Endothelial cell of umbilical vein (primary cell): ENCODE measurements around the gene OR5D14. TPM values are rescaled to one million over a fixed set of nuclear protein-coding genes. Genes with fewer than 3 reads are reported as not detected.

ENCODE experiments used
- BruUV-seq: library from RNA; stranded (reverse); fragments of 400-500 nt; replicated peaks from 2 replicates; lab custom pipeline; 2021; lab: Mats Ljungman, UMichigan
- CTCF ChIA-PET: fragments of 300-600, 350-600 bp; sonication (Branson Sonifier 250); formaldehyde crosslinking; loops from one replicate; lab custom pipeline; 2021; ENCODE audit warnings: antibody characterized with exemption, inconsistent platforms; lab: Charles Lee
- POLR2A ChIA-PET: fragments of 300-600, 350-600 bp; sonication (Branson Sonifier 250); formaldehyde crosslinking; loops from one replicate; lab custom pipeline; 2021; ENCODE audit warnings: antibody characterized with exemption, inconsistent platforms; lab: Charles Lee
- DNase-seq: peaks from one replicate; pipeline ENCODE4 v3.0.0-alpha.2; 2011; ENCODE audit warnings: low read depth, low spot score
- FAIRE-seq: peaks from 2 replicates; lab custom pipeline; 2011; peaks lifted over from hg19 to GRCh38; lab: Jason Lieb, UNC
- H2AFZ ChIP-seq: 2 replicates; pipeline ENCODE4 v1.6.0; 2012; ENCODE audit warnings: low read depth, low read length, control low read depth, inconsistent platforms
- H3K27ac ChIP-seq: 2 replicates; pipeline ENCODE4 v1.5.1; 2011; ENCODE audit warnings: low read depth, mild to moderate bottlenecking, control low read depth, low read length, moderate library complexity; ENCODE audit not compliant: insufficient read depth
- H3K27me3 ChIP-seq, 2 experiments: 2 replicates each; pipeline versions ENCODE4 v1.6.0 to v1.6.1; 2011; ENCODE audit warnings: low read length in 2 of 2, mixed read lengths in 1 of 2; ENCODE audit not compliant: control insufficient read depth in 2 of 2, insufficient read depth in 2 of 2
- H3K36me3 ChIP-seq, 2 experiments: 2 replicates in 1 of 2; 3 replicates in 1 of 2; pipeline ENCODE4 v1.5.1; 2011; ENCODE audit warnings: low read length in 2 of 2, mild to moderate bottlenecking in 1 of 2, moderate library complexity in 1 of 2; ENCODE audit not compliant: control insufficient read depth in 2 of 2, insufficient read depth in 2 of 2; ENCODE audit errors: extremely low read depth in 1 of 2
- H3K4me1 ChIP-seq: 3 replicates; pipeline ENCODE4 v1.5.1; 2011; ENCODE audit warnings: mild to moderate bottlenecking, low read length; ENCODE audit not compliant: control insufficient read depth, insufficient read depth; ENCODE audit errors: extremely low read depth
- H3K4me2 ChIP-seq: 2 replicates; pipeline ENCODE4 v1.6.1; 2011; ENCODE audit warnings: low read length, control low read depth, mixed read lengths; ENCODE audit not compliant: insufficient read depth
- H3K4me3 ChIP-seq, 3 experiments: fragments of 200-600 bp in 1 of 3; sonication (generic), shearing (Covaris generic) in 1 of 3; replicated peaks in 1 of 3; 2 replicates each; pipeline ENCODE4 v1.5.1; 2011 to 2016; ENCODE audit warnings: control low read depth in 3 of 3, low read length in 3 of 3, mild to moderate bottlenecking in 2 of 3, inconsistent platforms in 1 of 3, low read depth in 1 of 3, moderate library complexity in 1 of 3; ENCODE audit not compliant: insufficient read depth in 1 of 3
- H3K79me2 ChIP-seq: 2 replicates; pipeline ENCODE4 v1.6.0; 2012; ENCODE audit warnings: low read length, inconsistent platforms; ENCODE audit not compliant: control insufficient read depth, insufficient read depth
- H3K9ac ChIP-seq: replicated peaks from 2 replicates; pipeline ENCODE3; 2011; ENCODE audit warnings: low read length, control low read depth; ENCODE audit not compliant: insufficient read depth; ENCODE audit errors: extremely low read depth
- H3K9me1 ChIP-seq: replicated peaks from 3 replicates; pipeline ENCODE4 v1.6.0; 2011; ENCODE audit warnings: mild to moderate bottlenecking, low read length; ENCODE audit not compliant: control insufficient read depth, insufficient read depth; ENCODE audit errors: extremely low read depth
- H3K9me3 ChIP-seq: replicated peaks from 2 replicates; pipeline ENCODE4 v1.5.1; 2012; ENCODE audit warnings: low read length, inconsistent platforms; ENCODE audit not compliant: control insufficient read depth, insufficient read depth
- H4K20me1 ChIP-seq: replicated peaks from 2 replicates; pipeline ENCODE3; 2011; ENCODE audit warnings: mild to moderate bottlenecking, low read length; ENCODE audit not compliant: control insufficient read depth, insufficient read depth; ENCODE audit errors: extremely low read depth
- FOS ChIP-seq: IDR thresholded peaks from 2 replicates; pipeline ENCODE4 v1.6.1; 2011; ENCODE audit warnings: mild to moderate bottlenecking, low read length, moderate library complexity, borderline replicate concordance; ENCODE audit not compliant: insufficient read depth
- JUN ChIP-seq: IDR thresholded peaks from 2 replicates; pipeline ENCODE4 v1.6.1; 2011; ENCODE audit warnings: borderline replicate concordance, low read depth; ENCODE audit not compliant: insufficient read length, insufficient read depth
- POLR2A ChIP-seq: IDR thresholded peaks from 2 replicates; pipeline ENCODE4 v1.6.1; 2012; ENCODE audit warnings: low read depth, mild to moderate bottlenecking, control low read depth, low read length
- POLR2AphosphoS5 ChIP-seq: IDR thresholded peaks from 2 replicates; pipeline ENCODE4 v1.6.1; 2012; ENCODE audit warnings: low read depth, mild to moderate bottlenecking, control low read depth, low read length, moderate library complexity; ENCODE audit not compliant: insufficient read depth
- dilution Hi-C: fragments of 300-500 bp; cut with MboI; formaldehyde crosslinking; loops from one replicate; pipeline ENCODE4 v1.15.0; 2019; ENCODE audit warnings: low sequenced_read_pairs; ENCODE audit not compliant: extremely low pct_ligation_motif_present
- intact Hi-C: fragments of 100-400 bp; cut with micrococcal nuclease; formaldehyde crosslinking; loops from one replicate; pipeline ENCODE4 v1.10.0; 2022
- polyA plus RNA-seq, 4 experiments: library from polyadenylated mRNA; depleted of rRNA in 3 of 4; stranded (reverse) in 3 of 4; unstranded in 1 of 4; fragments of >200 nt; gene quantifications; 2 replicates each; pipeline versions ENCODE4 v1.2.1 to v1.2.3, GENCODE V29; 2011 to 2012; ENCODE audit warnings: missing spikeins in 1 of 4
- total RNA-seq: library from RNA; stranded (reverse); gene quantifications from 2 replicates; pipeline ENCODE4 v1.2.3, GENCODE V29; 2021
- TF ChIP-seq, protein P1 (sequence below), 2 donors: IDR thresholded peaks; 1 replicate in 1 of 2; 2 replicates in 1 of 2; pipeline ENCODE4 v1.5.1; 2011; ENCODE audit warnings: low read length in 2 of 2, mild to moderate bottlenecking in 2 of 2, moderate library complexity in 2 of 2, control low read depth in 1 of 2, inconsistent platforms in 1 of 2, low read depth in 1 of 2; ENCODE audit not compliant: insufficient read depth in 1 of 2; ENCODE audit errors: extremely low read depth in 1 of 2
- TF ChIP-seq, protein P2 (sequence below): IDR thresholded peaks from 2 replicates; pipeline ENCODE4 v1.6.1; 2011; ENCODE audit not compliant: insufficient read depth, insufficient read length

OR5D14 gene
- total and polyA plus RNA-seq, 2 donors (not counting 3 experiments of a cell fraction or from before 2014, with no cell fraction given), result not detected

DNA sequence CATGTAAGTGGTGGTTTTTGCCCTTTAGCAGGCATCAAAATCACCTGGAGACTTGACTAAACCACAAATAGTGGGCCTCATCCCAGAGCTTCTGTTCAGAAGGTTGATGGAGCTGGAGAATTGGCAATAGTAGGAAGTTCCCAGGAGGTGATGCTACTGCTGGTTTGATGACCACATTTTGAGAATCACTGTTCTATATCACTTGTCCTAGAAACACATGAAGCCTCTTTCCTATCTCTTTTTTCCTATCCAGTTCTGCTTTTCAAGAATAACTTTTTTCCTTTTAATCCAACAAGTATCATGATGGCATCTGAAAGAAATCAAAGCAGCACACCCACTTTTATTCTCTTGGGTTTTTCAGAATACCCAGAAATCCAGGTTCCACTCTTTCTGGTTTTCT lies 22.2 kb upstream of the OR5D14 start, which contains the start of gene OR5D13:
Gene OR5D13 (plus strand): TSS at position 301 of the 400 bp plus-strand sequence. CDS start 0 bp downstream, at position 301.
- ChIA-PET POLR2A (no interaction called here), CTCF (no interaction called here)
- dilution Hi-C loops (no loop called here), intact Hi-C loops (no loop called here)
- TF ChIP-seq POLR2A, result no peak
- TF ChIP-seq, protein P1, sequence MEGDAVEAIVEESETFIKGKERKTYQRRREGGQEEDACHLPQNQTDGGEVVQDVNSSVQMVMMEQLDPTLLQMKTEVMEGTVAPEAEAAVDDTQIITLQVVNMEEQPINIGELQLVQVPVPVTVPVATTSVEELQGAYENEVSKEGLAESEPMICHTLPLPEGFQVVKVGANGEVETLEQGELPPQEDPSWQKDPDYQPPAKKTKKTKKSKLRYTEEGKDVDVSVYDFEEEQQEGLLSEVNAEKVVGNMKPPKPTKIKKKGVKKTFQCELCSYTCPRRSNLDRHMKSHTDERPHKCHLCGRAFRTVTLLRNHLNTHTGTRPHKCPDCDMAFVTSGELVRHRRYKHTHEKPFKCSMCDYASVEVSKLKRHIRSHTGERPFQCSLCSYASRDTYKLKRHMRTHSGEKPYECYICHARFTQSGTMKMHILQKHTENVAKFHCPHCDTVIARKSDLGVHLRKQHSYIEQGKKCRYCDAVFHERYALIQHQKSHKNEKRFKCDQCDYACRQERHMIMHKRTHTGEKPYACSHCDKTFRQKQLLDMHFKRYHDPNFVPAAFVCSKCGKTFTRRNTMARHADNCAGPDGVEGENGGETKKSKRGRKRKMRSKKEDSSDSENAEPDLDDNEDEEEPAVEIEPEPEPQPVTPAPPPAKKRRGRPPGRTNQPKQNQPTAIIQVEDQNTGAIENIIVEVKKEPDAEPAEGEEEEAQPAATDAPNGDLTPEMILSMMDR (IDR thresholded peaks at IDR 0.05; ENCODE audit: extremely low read depth in 1 of 2, insufficient read depth in 1 of 2, low read depth in 1 of 2, low read length in 2 of 2), result no peak
- TF ChIP-seq JUN, result no peak
- no peaks in the 10 kb centered on the region for H3K9me1 ChIP-seq
- no peak within 1 kb of the TSS for H3K27ac ChIP-seq
- no peaks in the 10 kb centered on the region for H3K4me1 ChIP-seq
- H3K9me3 ChIP-seq, result peaks cover 2% of the 10 kb centered on the region
- no peaks in the 10 kb centered on the region for H3K79me2 ChIP-seq
- no peak within 1 kb of the TSS for H3K4me2 ChIP-seq
- DNase-seq (no peak), FAIRE-seq (no peak)
- H3K9ac ChIP-seq, result no peak within 1 kb of the TSS
- no peaks in the 10 kb centered on the region for H4K20me1 ChIP-seq
- H3K27me3 ChIP-seq, result no peaks in the 10 kb centered on the region
- H2AFZ ChIP-seq, result no peak within 1 kb of the TSS
- no TSS peak for BruUV-seq
- no peaks in the 10 kb centered on the region for H3K36me3 ChIP-seq
- no peak within 1 kb of the TSS for H3K4me3 ChIP-seq

DNA sequence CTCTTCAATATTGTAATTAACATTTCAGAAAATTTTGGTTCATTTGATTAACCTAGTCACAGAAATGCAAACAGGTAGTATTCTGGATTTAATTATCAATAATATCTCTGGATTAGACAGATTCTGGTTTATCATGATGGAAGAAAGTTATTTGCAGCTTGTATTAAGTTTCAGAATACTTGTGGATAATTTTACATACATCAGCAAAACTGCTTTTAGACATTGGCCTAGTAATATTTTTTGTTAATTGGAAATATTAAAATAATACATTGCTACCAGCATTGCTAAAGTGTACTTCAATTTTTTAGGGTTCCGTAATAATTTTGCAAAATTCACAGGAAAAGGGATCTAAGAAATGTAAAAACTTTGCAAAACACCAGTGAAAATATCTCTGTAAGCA lies 3.8 kb upstream of the OR5D14 start:
- DNase-seq, result no peak
- Histone ChIP-seq H3K9me1 (no peaks in the 10 kb centered on the region), H3K9ac (no peak overlapping the region), H3K4me3 (no peak overlapping the region), H3K27ac (no peak overlapping the region), H3K4me2 (no peak overlapping the region), H3K79me2 (no peaks in the 10 kb centered on the region), H3K4me1 (no peaks in the 10 kb centered on the region), H3K27me3 (no peaks in the 10 kb centered on the region), H4K20me1 (no peaks in the 10 kb centered on the region), H3K36me3 (no peaks in the 10 kb centered on the region), H3K9me3 (no peaks in the 10 kb centered on the region), H2AFZ (no peak overlapping the region)
- ChIA-PET POLR2A (no interaction called here), CTCF (no interaction called here)
- FAIRE-seq, result no peak
- TF ChIP-seq JUN, result no peak
- no peak for TF ChIP-seq FOS
- TF ChIP-seq, protein P2, sequence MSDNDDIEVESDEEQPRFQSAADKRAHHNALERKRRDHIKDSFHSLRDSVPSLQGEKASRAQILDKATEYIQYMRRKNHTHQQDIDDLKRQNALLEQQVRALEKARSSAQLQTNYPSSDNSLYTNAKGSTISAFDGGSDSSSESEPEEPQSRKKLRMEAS, result no peak
- no peak for TF ChIP-seq POLR2AphosphoS5
- dilution Hi-C loops, result no loop called here
- BruUV-seq, result no TSS peak
- intact Hi-C loops, result no loop called here
